Measurements from ENCODE around the gene KCNIP1.

The KCNIP1 gene

GRCh38 chr5:170631466-170632195 lies 127.8 kb downstream of the KCNIP1 start:
- DNase-seq: no peak

GRCh38 chr5:170632266-170632984 lies 128.6 kb downstream of the KCNIP1 start:
- no peak for DNase-seq

GRCh38 chr5:170632985-170633234 lies 129.1 kb downstream of the KCNIP1 start:
- DNase-seq: no peak

- DNase-seq: peak; percentile 81
Observed at GRCh38 chr5:170633235-170634081, 129.6 kb downstream of the KCNIP1 start.

- DNase-seq: no peak
Observed at GRCh38 chr5:170634256-170634990, 130.6 kb downstream of the KCNIP1 start.

- DNase-seq: no peak
Observed at GRCh38 chr5:170635706-170636105, 131.9 kb downstream of the KCNIP1 start.

- no peak for DNase-seq
Observed at GRCh38 chr5:170636206-170636605, 132.4 kb downstream of the KCNIP1 start.

- no peak for DNase-seq
Observed at GRCh38 chr5:170636801-170637477, 133.1 kb downstream of the KCNIP1 start.

- DNase-seq: no peak
Observed at GRCh38 chr5:170638051-170638450, 134.2 kb downstream of the KCNIP1 start.

- peak; percentile 41 for DNase-seq
Observed at GRCh38 chr5:170638454-170639220, 134.8 kb downstream of the KCNIP1 start.

- no peak for DNase-seq
Observed at GRCh38 chr5:170639221-170639925, 135.6 kb downstream of the KCNIP1 start.

GRCh38 chr5:170640731-170641588 lies 137.1 kb downstream of the KCNIP1 start:
- no peak for DNase-seq

GRCh38 chr5:170641589-170642031 lies 137.8 kb downstream of the KCNIP1 start:
- DNase-seq: no peak

GRCh38 chr5:170642066-170642735 lies 138.4 kb downstream of the KCNIP1 start:
- no peak for DNase-seq

GRCh38 chr5:170642776-170643436 lies 139.1 kb downstream of the KCNIP1 start:
- no peak for DNase-seq

GRCh38 chr5:170643591-170643990 lies 139.8 kb downstream of the KCNIP1 start:
- DNase-seq: no peak

GRCh38 chr5:170644501-170644900 lies 140.7 kb downstream of the KCNIP1 start:
- DNase-seq: no peak

- DNase-seq: no peak
Observed at GRCh38 chr5:170648541-170648940, 144.7 kb downstream of the KCNIP1 start.

GRCh38 chr5:170650850-170651249 lies 147.0 kb downstream of the KCNIP1 start:
- DNase-seq: no peak
